Ecto neural progenitor cell (in vitro differentiated cells): ENCODE results near the gene CEACAM1.
"Not testable (repeated sequence)": the region's sequence is repeated elsewhere in the genome, so short reads cannot be mapped to it uniquely, and the experiment has no call there.

Experiments used
- DNase-seq: peaks from one replicate; pipeline ENCODE4 v3.0.0-alpha.2; 2018; ENCODE audit warnings: low spot score

The CEACAM1 gene

GRCh38 chr19:42512130-42512636 lies 16.1 kb downstream of the CEACAM1 start:
- no peak for DNase-seq

GRCh38 chr19:42511340-42511739 lies 16.9 kb downstream of the CEACAM1 start:
- no peak for DNase-seq

DNA sequence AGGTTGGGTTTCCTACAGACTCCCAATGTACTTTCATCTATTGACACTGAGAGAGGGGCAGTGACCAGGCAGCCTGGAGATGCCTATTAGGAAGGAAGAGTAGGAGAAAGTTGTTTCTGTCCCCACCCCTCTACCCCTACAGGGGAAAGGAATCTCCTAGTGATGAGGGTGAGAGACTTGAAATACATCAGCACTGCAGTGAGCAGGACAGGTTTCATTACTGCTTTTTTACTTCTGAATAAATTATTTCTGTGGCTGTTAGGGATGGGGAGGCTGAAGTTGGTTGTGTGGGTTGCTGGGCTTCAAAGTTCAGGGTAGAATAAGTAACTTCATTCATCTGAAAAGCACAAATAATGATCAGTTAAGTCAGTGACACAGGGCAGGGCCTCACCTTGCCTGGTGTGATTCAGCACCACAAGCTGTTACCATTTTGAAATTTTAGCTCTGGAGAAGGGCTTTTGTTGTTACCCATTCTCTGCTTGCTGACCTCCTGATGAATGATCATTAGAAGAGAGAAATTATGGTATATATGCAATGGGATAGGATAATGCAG lies 19.3 kb downstream of the CEACAM1 start:
- no peak for DNase-seq

DNA sequence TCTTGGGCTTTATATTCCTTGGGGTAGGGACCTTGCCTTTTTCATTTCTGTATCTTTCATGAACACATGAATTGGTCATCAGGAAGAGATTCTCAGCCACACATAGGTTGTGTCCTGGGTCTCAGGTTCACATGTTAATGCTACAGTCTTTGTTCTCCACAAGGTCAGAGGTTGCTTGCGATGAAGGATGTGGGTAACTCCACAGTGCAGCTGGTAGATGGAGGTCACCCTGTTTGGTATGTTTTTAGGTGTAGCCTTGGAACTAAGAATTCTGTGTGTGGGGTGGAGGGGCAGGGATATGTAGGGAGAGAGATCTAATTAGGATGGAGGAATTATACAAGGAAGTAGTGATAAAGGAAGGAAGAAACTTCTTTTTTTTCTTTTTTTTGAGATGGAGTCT lies 23.2 kb downstream of the CEACAM1 start:
- no peak for DNase-seq

DNA sequence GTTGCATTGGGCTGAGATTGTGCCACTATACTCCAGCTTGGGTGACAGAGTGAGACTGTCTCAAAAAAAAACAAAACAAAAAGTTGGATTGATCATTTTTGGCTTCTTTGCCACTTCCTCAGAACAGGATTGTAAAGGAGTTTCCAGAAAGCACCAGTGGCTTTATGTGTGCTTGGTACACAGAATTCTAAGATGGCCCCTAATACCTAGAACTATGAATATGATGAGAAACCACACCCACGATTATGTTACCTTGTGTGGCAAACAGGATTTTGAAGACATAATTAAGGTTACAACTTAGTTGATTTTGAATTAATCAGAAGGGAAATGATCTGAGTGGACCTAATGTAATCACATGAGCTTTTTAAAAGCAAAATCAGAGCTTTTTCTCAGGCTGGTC lies 26.5 kb downstream of the CEACAM1 start:
- DNase-seq: no peak

- DNase-seq: peak; percentile 6
Observed at GRCh38 chr19:42501243-42501642, 27.0 kb downstream of the CEACAM1 start.

- peak; percentile 3 for DNase-seq
Observed at GRCh38 chr19:42498169-42498757, 30.0 kb downstream of the CEACAM1 start.

- DNase-seq: peak; percentile 10
Observed at GRCh38 chr19:42497492-42498168, 30.7 kb downstream of the CEACAM1 start.

DNA sequence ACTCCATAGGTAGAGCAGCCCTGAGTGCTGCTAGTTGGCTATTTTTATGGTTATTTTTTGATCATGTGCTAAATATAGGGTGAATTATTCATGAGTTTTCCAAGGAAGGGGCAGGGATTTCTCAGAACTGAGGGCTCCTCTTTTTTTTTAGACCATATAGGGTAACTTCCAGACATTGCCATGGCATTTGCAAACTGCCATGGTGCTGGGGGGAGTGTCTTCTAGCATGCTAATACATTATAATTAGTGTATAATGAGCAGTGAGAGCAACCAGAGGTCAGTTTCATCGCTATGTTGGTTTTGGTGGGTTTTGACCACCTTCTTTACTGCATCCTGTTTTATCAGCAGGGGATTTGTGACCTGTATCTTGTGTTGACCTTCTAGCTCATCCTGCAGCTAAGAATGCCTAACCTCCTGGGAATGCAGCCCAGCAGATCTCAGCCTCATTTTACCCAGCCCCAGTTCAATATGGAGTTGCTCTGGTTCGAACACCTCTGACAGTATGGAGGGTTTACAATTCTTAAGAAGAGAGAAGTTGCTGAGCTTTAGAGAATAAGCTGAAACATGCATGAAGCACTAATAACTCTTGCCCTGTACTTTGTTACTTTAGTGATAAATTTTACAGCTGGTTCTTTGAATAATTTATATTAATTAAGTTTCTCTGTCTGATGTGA lies 31.7 kb downstream of the CEACAM1 start:
- peak; percentile 12 for DNase-seq

DNA sequence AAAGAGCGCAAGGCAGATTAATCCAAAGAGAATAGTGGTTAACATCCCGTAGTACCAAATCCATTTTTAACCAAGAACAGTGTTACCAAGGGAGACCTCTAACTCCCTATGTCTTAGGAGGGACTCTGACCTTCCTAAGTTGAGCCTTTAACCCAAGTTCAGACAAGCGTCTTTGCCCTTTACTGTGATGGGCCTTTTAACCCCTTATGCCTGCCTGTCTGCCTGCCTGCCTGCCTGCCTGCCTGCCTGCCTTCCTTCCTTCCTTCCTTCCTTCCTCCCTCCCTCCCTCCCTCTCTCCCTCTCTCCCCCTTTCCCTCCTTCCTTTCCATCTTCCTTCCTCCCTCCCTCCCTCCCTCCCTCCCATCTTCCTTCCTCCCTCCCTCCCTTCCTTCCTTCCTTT lies 32.6 kb downstream of the CEACAM1 start:
- DNase-seq: no peak

- no peak for DNase-seq
Observed at GRCh38 chr19:42494321-42494720, 34.0 kb downstream of the CEACAM1 start.

DNA sequence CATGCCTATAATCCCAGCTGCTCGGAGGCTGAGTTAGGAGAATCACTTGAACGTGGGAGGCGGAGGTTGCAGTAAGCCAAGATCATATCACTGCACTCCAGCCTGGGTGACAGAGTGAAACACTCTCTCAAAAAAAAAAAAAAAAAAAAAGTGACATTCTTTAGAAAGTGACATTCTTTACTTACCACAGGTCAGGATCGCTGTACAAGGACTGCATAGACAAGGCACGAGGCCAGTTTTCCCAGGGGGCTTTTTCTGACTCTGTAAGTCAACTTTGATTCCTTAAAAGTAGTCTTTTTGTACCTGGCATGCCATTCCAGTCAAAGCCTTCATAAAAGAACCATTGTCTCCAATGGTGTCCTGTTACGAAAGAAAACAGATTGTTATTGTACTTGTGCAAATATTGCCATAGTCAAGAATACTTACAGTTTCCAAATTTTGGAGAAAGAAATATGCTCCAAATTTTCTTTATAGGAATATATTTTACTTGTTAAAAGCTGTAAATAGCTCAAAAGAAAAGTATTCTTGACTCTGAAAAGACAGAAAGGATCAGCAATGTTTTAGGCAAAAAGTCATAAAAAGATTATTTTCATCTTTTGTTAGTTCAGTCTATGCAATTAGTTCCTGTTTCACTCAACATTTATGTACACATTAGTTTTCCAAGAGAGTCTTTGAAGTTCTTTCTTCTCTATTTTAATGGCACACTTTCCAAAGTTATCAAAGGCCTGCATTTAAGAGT lies 39.3 kb downstream of the CEACAM1 start:
- DNase-seq: no peak

DNA sequence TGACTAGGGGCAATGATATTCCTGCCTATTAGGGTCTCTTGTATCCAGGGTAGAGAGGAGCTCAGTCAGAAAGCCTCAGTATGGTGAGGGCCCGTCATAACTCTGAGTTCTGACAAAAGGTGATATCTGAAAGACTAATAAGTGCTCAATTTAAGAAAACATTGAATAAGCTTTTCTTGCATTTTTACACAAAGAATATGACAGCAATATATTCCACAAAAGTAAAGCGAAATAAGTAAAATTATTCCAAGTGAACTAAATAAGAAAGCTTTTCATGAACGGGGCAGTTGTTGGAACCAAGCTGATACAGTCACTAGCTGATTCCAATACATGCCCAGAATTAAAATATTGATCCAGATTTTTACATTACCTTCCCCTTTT lies 40.5 kb downstream of the CEACAM1 start:
- DNase-seq: no peak

DNA sequence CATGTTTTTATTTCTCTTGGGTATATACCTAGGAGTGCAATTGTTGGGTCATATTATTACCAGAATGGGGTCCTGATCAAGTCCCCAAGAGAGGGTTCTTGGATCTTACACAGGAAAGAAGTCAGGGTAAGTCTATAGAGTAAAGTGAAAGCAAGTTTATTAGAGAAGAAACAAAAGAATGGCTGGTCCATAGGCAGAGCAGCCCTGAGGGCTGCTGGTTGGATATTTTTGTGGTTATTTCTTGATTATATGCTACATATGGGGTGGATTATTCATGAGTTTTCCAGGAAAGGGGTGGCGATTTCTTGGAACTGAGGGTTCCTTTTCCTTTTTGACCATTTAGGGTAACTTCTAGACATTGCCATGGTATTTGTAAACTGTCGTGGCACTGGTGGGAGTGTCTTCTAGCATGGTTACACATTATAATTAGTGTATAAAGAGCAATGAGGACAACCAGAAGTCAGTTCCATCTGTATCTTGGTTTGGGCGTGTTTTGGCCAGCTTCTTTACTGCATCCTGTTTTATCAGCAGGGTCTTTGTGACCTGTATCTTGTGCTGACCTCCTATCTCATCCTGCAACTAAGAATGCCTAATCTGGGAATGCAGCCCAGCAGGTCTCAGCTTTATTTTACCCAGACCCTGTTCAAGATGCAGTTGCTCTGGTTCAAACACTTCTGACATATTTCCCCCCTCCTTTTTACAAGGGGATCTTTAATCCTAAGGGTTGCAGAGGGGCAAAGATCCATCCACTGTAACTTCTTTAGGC lies 41.1 kb downstream of the CEACAM1 start:
- no peak for DNase-seq

- not testable (repeated sequence) for DNase-seq
Observed at GRCh38 chr19:42485036-42485435, 43.2 kb downstream of the CEACAM1 start.

- DNase-seq: no peak
Observed at GRCh38 chr19:42480335-42481095, 47.8 kb downstream of the CEACAM1 start.

- no peak for DNase-seq
Observed at GRCh38 chr19:42479736-42480135, 48.5 kb downstream of the CEACAM1 start.

GRCh38 chr19:42478765-42479311 lies 49.4 kb downstream of the CEACAM1 start:
- no peak for DNase-seq

GRCh38 chr19:42477933-42478332 lies 50.3 kb downstream of the CEACAM1 start:
- no peak for DNase-seq

- DNase-seq: no peak
Observed at GRCh38 chr19:42477117-42477516, 51.2 kb downstream of the CEACAM1 start.
